Breast epithelium (tissue), 4 donors: Measurements from ENCODE around the gene SUPT6H. TPM values are rescaled to one million over a fixed set of nuclear protein-coding genes. Genes with fewer than 3 reads are reported as not detected.

Experiments used
- DNase-seq, 2 donors: peaks; one replicate each; pipeline ENCODE4 v3.0.0-alpha.2; 2019; ENCODE audit warnings: low spot score in 2 of 2
- H3K27ac ChIP-seq, 2 donors: fragments of 200-600 bp; sonication (generic) in 1 of 2; one replicate each; pipeline ENCODE4 v1.5.1; 2016 to 2019; ENCODE audit warnings: mild to moderate bottlenecking in 1 of 2
- H3K27me3 ChIP-seq, 2 donors: fragments of 200-600 bp; sonication (generic) in 1 of 2; one replicate each; pipeline versions ENCODE4 v1.5.1 to v1.6.0; 2017 to 2019; ENCODE audit warnings: control low read depth in 1 of 2, mild to moderate bottlenecking in 1 of 2
- H3K36me3 ChIP-seq: fragments of 200-600 bp; one replicate; pipeline ENCODE4 v1.5.1; 2019
- H3K4me1 ChIP-seq, 2 donors: fragments of 200-600 bp; sonication (generic); one replicate each; pipeline ENCODE4 v1.5.1; 2016 to 2019; ENCODE audit warnings: control low read depth in 1 of 2
- H3K4me3 ChIP-seq, 3 donors: fragments of 200-600 bp; sonication (generic); 1 replicate in 2 of 3; 2 replicates in 1 of 3; pipeline ENCODE4 v1.5.1; 2016 to 2019; ENCODE audit warnings: mild to moderate bottlenecking in 3 of 3, moderate library complexity in 2 of 3
- H3K9me3 ChIP-seq, 2 donors: fragments of 200-600 bp; sonication (generic) in 1 of 2; one replicate each; pipeline ENCODE4 v1.5.1; 2016 to 2019; ENCODE audit warnings: control low read depth in 1 of 2
- CTCF ChIP-seq, 3 donors: fragments of 450-650 bp; IDR thresholded peaks; one replicate each; pipeline ENCODE4 v1.5.1; 2016 to 2017; ENCODE audit warnings: antibody characterized with exemption in 3 of 3, mild to moderate bottlenecking in 3 of 3, moderate library complexity in 3 of 3
- POLR2A ChIP-seq: fragments of 450-650 bp; IDR thresholded peaks from one replicate; pipeline ENCODE4 v1.6.1; 2016; ENCODE audit warnings: antibody characterized with exemption, mild to moderate bottlenecking, moderate library complexity
- POLR2AphosphoS5 ChIP-seq, 3 donors: sonication (generic); formaldehyde crosslinking; IDR thresholded peaks; one replicate each; pipeline ENCODE4 v1.6.1; 2017; ENCODE audit warnings: antibody characterized with exemption in 3 of 3
- intact Hi-C: fragments of 100-400 bp; cut with DNase I; formaldehyde crosslinking; loops from one replicate; pipeline ENCODE4 v1.15.1; 2023; ENCODE audit warnings: low total_unique reads
- total RNA-seq, 3 donors: library from RNA; depleted of rRNA; stranded (reverse); fragments of >200 nt; gene quantifications; one replicate each; pipeline ENCODE4 v1.1.0, GENCODE V29; 2016

SUPT6H gene
- total RNA-seq, 3 donors from 2014 or later = 62.6 to 69.9 (median 66.7) TPM

GRCh38 chr17:28744104-28744971 lies 82.3 kb downstream of the SUPT6H start:
- Histone ChIP-seq H3K27me3 (no peaks in the 10 kb centered on the region), H3K27ac (peak overlapping the region; percentile 99 to 100), H3K9me3 (no peaks in the 10 kb centered on the region), H3K36me3 (no peaks in the 10 kb centered on the region), H3K4me3 (peak overlapping the region; percentile 55 to 99 (median 90)), H3K4me1 (peaks cover 10 to 21% of the 10 kb centered on the region in 2 donors)
- intact Hi-C loops = loop anchor here (10.0 kb wide), 1 partner anchor 160 kb away; the partner anchor contains the start of gene DHRS13
- peak in 1 of 2 donors; percentile 50 for DNase-seq
- TF ChIP-seq CTCF (IDR thresholded peaks at IDR 0.05) (no peak), POLR2AphosphoS5 (IDR thresholded peaks at IDR 0.05) (peak in 1 of 3 donors; percentile 26), POLR2A (no peak)

GRCh38 chr17:28744972-28745785 lies 83.2 kb downstream of the SUPT6H start:
- Histone ChIP-seq H3K27me3 (no peaks in the 10 kb centered on the region), H3K4me3 (peak overlapping the region; percentile 55 to 99 (median 90)), H3K9me3 (no peaks in the 10 kb centered on the region), H3K4me1 (peaks cover 11 to 27% of the 10 kb centered on the region in 2 donors), H3K27ac (peak overlapping the region; percentile 99 to 100), H3K36me3 (no peaks in the 10 kb centered on the region)
- TF ChIP-seq CTCF (IDR thresholded peaks at IDR 0.05) (no peak), POLR2A (no peak), POLR2AphosphoS5 (IDR thresholded peaks at IDR 0.05) (peak; percentile 9 to 39 (median 13))
- DNase-seq = peak; percentile 78 to 80
- intact Hi-C loops = loop anchor here (10.0 kb wide), 1 partner anchor 160 kb away; the partner anchor contains the start of gene DHRS13

- H3K4me1 ChIP-seq = peaks cover 16 to 27% of the 10 kb centered on the region in 2 donors
- no peaks in the 10 kb centered on the region for H3K9me3 ChIP-seq
- DNase-seq = peak; percentile 92
- peak overlapping the region; percentile 55 to 99 (median 90) for H3K4me3 ChIP-seq
- H3K36me3 ChIP-seq = no peaks in the 10 kb centered on the region
- H3K27me3 ChIP-seq = no peaks in the 10 kb centered on the region
- H3K27ac ChIP-seq = peak overlapping the region; percentile 99 to 100
- peak; percentile 21 to 79 (median 31) for TF ChIP-seq POLR2AphosphoS5 (IDR thresholded peaks at IDR 0.05)
- TF ChIP-seq POLR2A = no peak
- intact Hi-C loops = loop anchor here (10.0 kb wide), 1 partner anchor 159 kb away; the partner anchor contains the start of gene DHRS13
Measured at GRCh38 chr17:28745786-28746411, 83.9 kb downstream of the SUPT6H start.

GRCh38 chr17:28746611-28747050 lies 84.6 kb downstream of the SUPT6H start:
- no peaks in the 10 kb centered on the region for H3K27me3 ChIP-seq
- TF ChIP-seq POLR2A (no peak), POLR2AphosphoS5 (IDR thresholded peaks at IDR 0.05) (no peak), CTCF (IDR thresholded peaks at IDR 0.05) (no peak)
- peak overlapping the region; percentile 99 to 100 for H3K27ac ChIP-seq
- H3K9me3 ChIP-seq = no peaks in the 10 kb centered on the region
- H3K4me1 ChIP-seq = peaks cover 16 to 27% of the 10 kb centered on the region in 2 donors
- H3K36me3 ChIP-seq = no peaks in the 10 kb centered on the region
- H3K4me3 ChIP-seq = peak overlapping the region in 2 of 3 donors; percentile 90 to 99
- DNase-seq = no peak
- intact Hi-C loops = loop anchor here (10.0 kb wide), 1 partner anchor 158 kb away; the partner anchor contains the start of gene DHRS13
